ENCODE measurements around the gene FOXK1.
"Not testable (repeated sequence)": the region's sequence is repeated elsewhere in the genome, so short reads cannot be mapped to it uniquely, and the experiment has no call there.

Gene FOXK1

GRCh38 chr7:4687956-4688355 lies 5.9 kb downstream of the FOXK1 start:
- no peak for DNase-seq (ENCODE audit: low read depth)
- H3K4me3 ChIP-seq (ENCODE audit: low read depth, low read length): no peak overlapping the region
- TF ChIP-seq MAX (IDR thresholded peaks at IDR 0.05; ENCODE audit: low read depth, low read length): no peak
- no peak for TF ChIP-seq POLR2A (IDR thresholded peaks at IDR 0.05; ENCODE audit: extremely low read depth, insufficient read length)
- no peak for TF ChIP-seq MYC (IDR thresholded peaks at IDR 0.05; ENCODE audit: low read depth, low read length)
- no peak for TF ChIP-seq CTCF (IDR thresholded peaks at IDR 0.05; ENCODE audit: low read depth, low read length)

GRCh38 chr7:4689151-4689550 lies 7.1 kb downstream of the FOXK1 start:
- no peak for TF ChIP-seq MAX (IDR thresholded peaks at IDR 0.05; ENCODE audit: low read depth, low read length)
- no peak for TF ChIP-seq POLR2A (IDR thresholded peaks at IDR 0.05; ENCODE audit: extremely low read depth, insufficient read length)
- TF ChIP-seq MYC (IDR thresholded peaks at IDR 0.05; ENCODE audit: low read depth, low read length): no peak
- no peak for TF ChIP-seq CTCF (IDR thresholded peaks at IDR 0.05; ENCODE audit: low read depth, low read length)
- no peak overlapping the region for H3K4me3 ChIP-seq (ENCODE audit: low read depth, low read length)
- DNase-seq (ENCODE audit: low read depth): no peak

GRCh38 chr7:4689668-4690067 lies 7.6 kb downstream of the FOXK1 start:
- no peak for TF ChIP-seq MYC (IDR thresholded peaks at IDR 0.05; ENCODE audit: low read depth, low read length)
- TF ChIP-seq CTCF (IDR thresholded peaks at IDR 0.05; ENCODE audit: low read depth, low read length): no peak
- no peak for TF ChIP-seq MAX (IDR thresholded peaks at IDR 0.05; ENCODE audit: low read depth, low read length)
- TF ChIP-seq POLR2A (IDR thresholded peaks at IDR 0.05; ENCODE audit: extremely low read depth, insufficient read length): no peak
- DNase-seq (ENCODE audit: low read depth): no peak
- H3K4me3 ChIP-seq (ENCODE audit: low read depth, low read length): no peak overlapping the region

- H3K4me3 ChIP-seq (ENCODE audit: low read depth, low read length): no peak overlapping the region
- TF ChIP-seq CTCF (IDR thresholded peaks at IDR 0.05; ENCODE audit: low read depth, low read length) (no peak), MYC (IDR thresholded peaks at IDR 0.05; ENCODE audit: low read depth, low read length) (no peak), MAX (IDR thresholded peaks at IDR 0.05; ENCODE audit: low read depth, low read length) (no peak), POLR2A (IDR thresholded peaks at IDR 0.05; ENCODE audit: extremely low read depth, insufficient read length) (no peak)
- no peak for DNase-seq (ENCODE audit: low read depth)
Measured at GRCh38 chr7:4690953-4691856, 9.1 kb downstream of the FOXK1 start.

GRCh38 chr7:4692055-4692454 lies 10.0 kb downstream of the FOXK1 start:
- no peak for TF ChIP-seq CTCF (IDR thresholded peaks at IDR 0.05; ENCODE audit: low read depth, low read length)
- TF ChIP-seq POLR2A (IDR thresholded peaks at IDR 0.05; ENCODE audit: extremely low read depth, insufficient read length): no peak
- TF ChIP-seq MYC (IDR thresholded peaks at IDR 0.05; ENCODE audit: low read depth, low read length): no peak
- TF ChIP-seq MAX (IDR thresholded peaks at IDR 0.05; ENCODE audit: low read depth, low read length): no peak
- DNase-seq (ENCODE audit: low read depth): no peak
- no peak overlapping the region for H3K4me3 ChIP-seq (ENCODE audit: low read depth, low read length)

GRCh38 chr7:4692622-4693021 lies 10.5 kb downstream of the FOXK1 start:
- not testable (repeated sequence) for DNase-seq (ENCODE audit: low read depth); H3K4me3 ChIP-seq (ENCODE audit: low read depth, low read length)
